ENCODE data around the gene ACSF3. TPM values are rescaled to one million over a fixed set of nuclear protein-coding genes. Genes with fewer than 3 reads are reported as not detected.

Gene ACSF3
- total RNA-seq, 1 donor from 2014 or later = 31.7 TPM

DNA sequence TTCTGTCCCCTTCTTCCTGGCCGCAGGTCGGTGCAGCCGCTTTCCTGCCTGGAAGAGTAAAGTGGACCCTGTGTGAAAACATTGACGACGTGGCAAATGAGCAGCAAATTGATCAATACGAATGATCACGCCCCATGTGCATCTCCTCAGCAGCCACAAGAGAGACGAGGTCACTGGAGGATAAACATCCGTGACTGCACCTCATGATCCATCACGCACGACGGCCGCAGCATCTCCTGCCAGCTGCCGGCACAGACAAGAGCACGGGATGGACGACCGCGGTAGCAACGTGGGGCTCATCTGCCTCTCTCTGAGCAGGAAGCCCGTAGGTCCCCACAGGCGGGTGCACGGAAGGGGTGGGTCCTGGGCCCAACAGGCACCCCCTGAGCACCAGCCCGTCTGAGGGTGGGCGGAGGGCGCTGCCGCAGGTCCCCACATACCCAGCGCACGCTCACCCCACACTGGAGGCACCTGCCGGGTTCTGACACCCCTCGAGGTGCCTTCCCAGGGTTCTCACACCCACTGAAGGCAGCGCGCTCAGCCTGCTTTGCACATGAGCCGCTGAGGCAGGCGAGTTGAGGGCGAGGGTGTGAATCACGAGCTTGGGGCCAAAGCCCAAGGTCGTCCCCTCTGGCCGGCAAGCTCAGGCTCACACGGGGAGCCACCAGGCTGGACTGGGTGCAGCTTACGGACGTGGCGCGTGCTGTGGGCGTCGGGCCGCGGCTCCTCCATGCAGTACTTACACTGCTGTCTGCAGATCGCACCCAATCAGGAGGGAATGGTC lies 65.6 kb downstream of the ACSF3 start:
- H3K27me3 ChIP-seq (ENCODE audit: low read depth) = peaks cover 3% of the 10 kb centered on the region
- H3K9me3 ChIP-seq = no peaks in the 10 kb centered on the region
- H3K4me1 ChIP-seq = peaks cover 27% of the 10 kb centered on the region
- DNase-seq (no peak), ATAC-seq (no peak)
- TF ChIP-seq, protein P1, sequence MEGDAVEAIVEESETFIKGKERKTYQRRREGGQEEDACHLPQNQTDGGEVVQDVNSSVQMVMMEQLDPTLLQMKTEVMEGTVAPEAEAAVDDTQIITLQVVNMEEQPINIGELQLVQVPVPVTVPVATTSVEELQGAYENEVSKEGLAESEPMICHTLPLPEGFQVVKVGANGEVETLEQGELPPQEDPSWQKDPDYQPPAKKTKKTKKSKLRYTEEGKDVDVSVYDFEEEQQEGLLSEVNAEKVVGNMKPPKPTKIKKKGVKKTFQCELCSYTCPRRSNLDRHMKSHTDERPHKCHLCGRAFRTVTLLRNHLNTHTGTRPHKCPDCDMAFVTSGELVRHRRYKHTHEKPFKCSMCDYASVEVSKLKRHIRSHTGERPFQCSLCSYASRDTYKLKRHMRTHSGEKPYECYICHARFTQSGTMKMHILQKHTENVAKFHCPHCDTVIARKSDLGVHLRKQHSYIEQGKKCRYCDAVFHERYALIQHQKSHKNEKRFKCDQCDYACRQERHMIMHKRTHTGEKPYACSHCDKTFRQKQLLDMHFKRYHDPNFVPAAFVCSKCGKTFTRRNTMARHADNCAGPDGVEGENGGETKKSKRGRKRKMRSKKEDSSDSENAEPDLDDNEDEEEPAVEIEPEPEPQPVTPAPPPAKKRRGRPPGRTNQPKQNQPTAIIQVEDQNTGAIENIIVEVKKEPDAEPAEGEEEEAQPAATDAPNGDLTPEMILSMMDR (IDR thresholded peaks at IDR 0.05) = no peak
- no peak overlapping the region for H3K4me3 ChIP-seq
- H3K36me3 ChIP-seq = no peaks in the 10 kb centered on the region
- no peak overlapping the region for H3K27ac ChIP-seq
- intact Hi-C loops (cut with DNase I) = no loop called here

DNA sequence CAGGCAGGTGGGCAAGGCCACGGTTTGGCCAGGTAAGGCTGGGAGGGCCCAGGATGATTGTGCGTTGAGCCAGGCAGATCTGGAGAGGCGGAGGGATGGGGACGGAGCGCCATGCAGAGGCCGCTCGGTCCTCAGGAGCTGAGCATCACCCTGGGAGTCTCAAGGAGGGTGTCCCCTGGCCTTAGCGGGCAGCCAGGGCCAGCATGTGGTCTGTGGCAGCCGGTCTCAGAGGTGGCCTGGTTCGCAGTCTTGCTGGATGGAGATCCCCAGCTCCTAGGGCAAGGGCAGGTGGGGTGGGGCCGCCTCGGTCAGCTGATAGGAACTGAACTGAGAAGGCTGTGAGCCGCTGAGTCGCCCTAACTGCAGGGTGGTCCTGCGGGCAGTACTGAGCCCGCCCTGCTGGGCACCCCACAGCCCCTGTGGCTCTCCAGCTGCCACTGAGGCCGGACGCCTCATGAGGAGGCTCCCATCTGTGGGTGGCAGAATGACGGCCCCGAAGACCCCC lies 66.2 kb downstream of the ACSF3 start:
- intact Hi-C loops (cut with DNase I) = no loop called here
- DNase-seq (no peak), ATAC-seq (no peak)
- Histone ChIP-seq H3K36me3 (no peaks in the 10 kb centered on the region), H3K4me1 (peaks cover 22% of the 10 kb centered on the region), H3K4me3 (no peak overlapping the region), H3K27ac (no peak overlapping the region), H3K9me3 (no peaks in the 10 kb centered on the region), H3K27me3 (ENCODE audit: low read depth) (peaks cover 3% of the 10 kb centered on the region)
- TF ChIP-seq, protein P1 (IDR thresholded peaks at IDR 0.05) = no peak

DNA sequence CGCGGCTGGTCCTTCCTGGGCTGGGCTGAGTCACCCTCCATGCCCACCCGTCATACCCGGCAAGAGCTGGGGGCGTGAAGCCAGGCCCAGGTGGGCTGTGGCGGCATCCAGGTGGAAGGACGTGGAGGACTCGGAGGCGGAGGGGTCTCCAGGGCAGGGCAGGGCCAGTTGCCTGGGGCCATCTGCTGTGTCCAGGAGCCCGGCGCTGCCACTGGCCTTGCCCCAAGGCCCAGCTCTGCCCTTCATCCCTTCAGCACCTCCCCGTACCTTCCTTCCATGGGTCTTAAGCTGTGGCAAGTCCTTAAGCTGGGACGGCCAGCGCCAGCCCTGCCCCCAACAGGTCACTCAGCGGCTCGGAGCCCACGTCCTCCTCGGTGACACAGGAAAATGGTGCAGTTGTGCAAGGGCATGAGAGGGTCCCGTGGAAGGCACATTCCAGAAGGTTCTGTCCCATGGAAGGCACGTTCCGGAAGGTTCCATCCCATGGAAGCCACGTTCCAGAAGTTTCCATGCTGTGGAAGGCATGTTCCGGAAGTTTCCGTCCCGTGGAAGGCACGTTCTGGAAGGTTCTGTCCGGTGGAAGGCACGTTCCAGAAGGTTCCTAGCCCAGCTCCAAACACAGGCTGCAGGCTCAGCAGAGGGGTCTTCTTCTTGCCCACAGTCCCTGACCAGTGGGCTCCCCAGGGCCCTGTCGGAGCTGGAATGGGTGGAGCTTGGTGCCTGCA lies 67.5 kb downstream of the ACSF3 start:
- TF ChIP-seq, protein P1 (IDR thresholded peaks at IDR 0.05) = no peak
- Histone ChIP-seq H3K4me1 (peaks cover 10% of the 10 kb centered on the region), H3K27ac (no peak overlapping the region), H3K4me3 (no peak overlapping the region), H3K9me3 (no peaks in the 10 kb centered on the region), H3K27me3 (ENCODE audit: low read depth) (peaks cover 3% of the 10 kb centered on the region), H3K36me3 (no peaks in the 10 kb centered on the region)
- no peak for ATAC-seq
- no peak for DNase-seq
- intact Hi-C loops (cut with DNase I) = no loop called here

DNA sequence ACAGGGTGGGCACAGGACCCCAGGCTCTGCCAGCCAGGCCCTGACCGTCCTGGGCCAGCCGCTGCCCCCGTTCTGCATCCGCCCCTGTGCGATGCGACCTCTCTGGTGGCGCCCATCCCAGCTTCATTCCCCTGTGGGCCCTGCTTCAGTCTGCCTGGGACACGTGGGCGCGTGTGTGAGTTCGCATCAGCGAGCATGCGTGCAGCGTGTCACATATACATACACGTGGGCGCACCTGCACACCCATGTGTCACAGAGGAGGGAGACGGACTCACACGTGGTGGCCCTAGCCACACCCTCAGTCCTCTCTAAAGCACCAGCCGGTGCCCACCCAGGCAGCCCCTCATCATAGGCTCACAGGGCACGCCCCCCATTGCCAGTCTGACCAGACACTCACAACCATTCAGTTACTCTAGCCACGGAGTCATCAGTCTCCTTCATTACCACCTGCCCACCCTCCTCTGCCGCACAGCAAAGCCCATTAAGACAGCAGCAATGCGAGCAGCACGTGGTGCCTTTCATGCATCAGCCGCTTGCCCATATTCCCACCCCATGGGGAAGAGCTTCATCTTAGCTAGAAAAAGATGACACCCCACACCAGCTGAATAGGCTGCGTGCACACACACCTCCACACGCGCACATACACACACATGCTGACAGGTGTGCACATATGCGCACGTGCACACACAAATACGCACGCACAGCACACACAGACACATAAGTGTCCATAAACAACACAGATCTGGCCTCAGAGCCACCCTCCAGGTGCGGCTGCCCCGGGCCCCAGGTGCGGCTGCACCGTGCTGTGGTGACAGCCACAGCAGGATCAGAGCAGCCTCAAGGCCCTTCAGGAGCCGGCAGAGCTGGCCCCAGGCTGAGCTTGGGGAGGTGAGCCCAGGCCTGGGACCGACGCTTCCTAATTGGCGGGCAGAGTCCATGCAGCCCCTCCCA lies 68.4 kb downstream of the ACSF3 start:
- H3K27me3 ChIP-seq (ENCODE audit: low read depth) = peaks cover 8% of the 10 kb centered on the region
- no peak overlapping the region for H3K4me3 ChIP-seq
- H3K4me1 ChIP-seq = peaks cover 4% of the 10 kb centered on the region
- DNase-seq = no peak
- H3K36me3 ChIP-seq = no peaks in the 10 kb centered on the region
- H3K27ac ChIP-seq = no peak overlapping the region
- intact Hi-C loops (cut with DNase I) = no loop called here
- H3K9me3 ChIP-seq = no peaks in the 10 kb centered on the region
- TF ChIP-seq, protein P1 (IDR thresholded peaks at IDR 0.05) = no peak
- ATAC-seq = no peak

DNA sequence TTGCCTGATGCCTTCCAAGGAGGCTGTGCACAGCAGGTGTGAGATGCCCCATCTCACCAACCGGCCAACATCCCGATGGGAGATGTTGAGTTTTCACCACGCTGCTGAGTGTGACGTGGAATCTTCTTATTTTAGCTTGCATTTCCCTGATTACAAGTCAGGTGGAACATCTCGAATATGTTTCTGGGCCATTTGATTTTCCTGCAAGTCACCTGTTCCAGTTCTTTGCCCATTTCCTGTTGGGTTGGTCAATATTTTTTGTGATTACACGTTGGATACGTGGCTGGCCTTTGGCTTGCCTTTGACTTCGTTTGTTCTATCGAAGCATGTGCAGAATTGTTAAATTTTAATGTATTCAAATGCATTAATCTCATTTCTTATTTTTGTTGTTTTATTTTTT lies 69.6 kb downstream of the ACSF3 start:
- TF ChIP-seq, protein P1 (IDR thresholded peaks at IDR 0.05) = no peak
- DNase-seq = no peak
- H3K4me1 ChIP-seq = peaks cover 7% of the 10 kb centered on the region
- no peak overlapping the region for H3K27ac ChIP-seq
- H3K4me3 ChIP-seq = no peak overlapping the region
- no peaks in the 10 kb centered on the region for H3K9me3 ChIP-seq
- intact Hi-C loops (cut with DNase I) = no loop called here
- peaks cover 17% of the 10 kb centered on the region for H3K27me3 ChIP-seq (ENCODE audit: low read depth)
- no peak for ATAC-seq
- H3K36me3 ChIP-seq = no peaks in the 10 kb centered on the region
